ENCODE results near the gene MORN3.

Gene MORN3

DNA sequence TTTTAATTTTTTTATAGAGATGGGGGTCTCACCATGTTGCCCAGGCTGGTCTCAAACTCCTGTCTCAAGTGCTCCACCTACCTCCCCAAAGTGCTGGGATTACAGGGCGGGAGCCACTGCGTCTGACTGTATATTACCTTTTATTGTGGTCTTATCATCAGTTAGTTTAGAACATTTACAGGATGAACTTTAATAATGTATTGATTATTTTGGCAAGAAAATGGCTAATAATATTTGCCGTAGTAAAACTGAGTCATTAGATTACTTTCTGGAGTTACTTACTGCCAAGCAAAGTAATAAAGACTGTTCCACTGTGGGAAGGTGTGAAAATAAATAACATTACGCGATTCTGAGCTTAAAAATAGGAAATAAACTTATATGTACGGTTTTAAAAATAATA lies 66.7 kb downstream of the MORN3 start:
- Histone ChIP-seq H2AFZ (ENCODE audit: low read length) (no peak overlapping the region), H4K20me1 (ENCODE audit: insufficient read depth, low read length) (no peaks in the 10 kb centered on the region), H3K27me3 (replicated peaks; ENCODE audit: insufficient read depth, low read length) (no peaks in the 10 kb centered on the region), H3K9ac (ENCODE audit: low read length) (no peak overlapping the region), H3K4me3 (ENCODE audit: low read length) (no peak overlapping the region), H3K36me3 (replicated peaks; ENCODE audit: insufficient read depth, low read length) (no peaks in the 10 kb centered on the region), H3K9me2 (replicated peaks; ENCODE audit: insufficient read depth, low read length) (no peaks in the 10 kb centered on the region), H3K4me1 (ENCODE audit: low read length) (no peaks in the 10 kb centered on the region), H3K27ac (ENCODE audit: low read length) (no peak overlapping the region), H3F3A (ENCODE audit: insufficient read depth, low read length) (no peaks in the 10 kb centered on the region), H3K4me2 (ENCODE audit: low read depth, low read length) (no peak overlapping the region), H3K9me3 (replicated peaks; ENCODE audit: insufficient read depth, low read length) (no peaks in the 10 kb centered on the region), H3K79me2 (ENCODE audit: low read length) (no peaks in the 10 kb centered on the region)
- no peak for DNase-seq
- TF ChIP-seq EZH2 (optimal IDR thresholded peaks at IDR 0.05; ENCODE audit: low read depth, low read length), result no peak
- TF ChIP-seq EZH2phosphoT487 (IDR thresholded peaks at IDR 0.05; ENCODE audit: low read length), result no peak
- TF ChIP-seq, protein P1, sequence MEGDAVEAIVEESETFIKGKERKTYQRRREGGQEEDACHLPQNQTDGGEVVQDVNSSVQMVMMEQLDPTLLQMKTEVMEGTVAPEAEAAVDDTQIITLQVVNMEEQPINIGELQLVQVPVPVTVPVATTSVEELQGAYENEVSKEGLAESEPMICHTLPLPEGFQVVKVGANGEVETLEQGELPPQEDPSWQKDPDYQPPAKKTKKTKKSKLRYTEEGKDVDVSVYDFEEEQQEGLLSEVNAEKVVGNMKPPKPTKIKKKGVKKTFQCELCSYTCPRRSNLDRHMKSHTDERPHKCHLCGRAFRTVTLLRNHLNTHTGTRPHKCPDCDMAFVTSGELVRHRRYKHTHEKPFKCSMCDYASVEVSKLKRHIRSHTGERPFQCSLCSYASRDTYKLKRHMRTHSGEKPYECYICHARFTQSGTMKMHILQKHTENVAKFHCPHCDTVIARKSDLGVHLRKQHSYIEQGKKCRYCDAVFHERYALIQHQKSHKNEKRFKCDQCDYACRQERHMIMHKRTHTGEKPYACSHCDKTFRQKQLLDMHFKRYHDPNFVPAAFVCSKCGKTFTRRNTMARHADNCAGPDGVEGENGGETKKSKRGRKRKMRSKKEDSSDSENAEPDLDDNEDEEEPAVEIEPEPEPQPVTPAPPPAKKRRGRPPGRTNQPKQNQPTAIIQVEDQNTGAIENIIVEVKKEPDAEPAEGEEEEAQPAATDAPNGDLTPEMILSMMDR (IDR thresholded peaks at IDR 0.05; ENCODE audit: low read length), result no peak

DNA sequence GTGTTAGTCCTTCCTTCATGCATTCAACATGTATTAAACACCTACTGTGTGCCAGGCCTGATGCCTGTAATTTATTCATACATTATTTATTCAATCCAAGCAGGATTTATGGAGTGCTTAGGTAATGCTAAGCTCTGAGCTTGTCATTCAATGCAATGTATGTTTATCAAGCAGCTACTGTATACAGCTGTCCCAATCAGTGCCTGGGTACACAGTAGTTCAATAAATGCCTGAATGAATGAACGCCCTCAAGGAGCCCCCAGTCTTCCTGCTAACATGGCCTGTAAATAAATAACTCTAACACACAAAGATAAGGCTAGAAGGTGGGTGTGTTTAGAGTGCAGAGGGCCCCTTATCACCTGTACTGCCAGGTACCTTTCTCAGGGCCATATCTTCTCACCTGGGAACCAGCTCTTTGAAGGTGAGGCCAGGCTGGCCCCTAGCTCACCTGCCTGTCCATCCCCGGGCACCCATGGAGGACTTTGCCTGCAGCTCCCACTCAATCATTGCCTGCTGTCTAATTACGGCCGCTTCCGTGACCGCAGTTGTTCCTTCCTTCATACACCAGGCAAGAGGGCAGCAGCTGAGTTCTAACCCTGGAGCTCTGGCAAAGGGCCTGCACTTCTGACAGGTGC lies 68.6 kb downstream of the MORN3 start:
- H3K4me1 ChIP-seq (ENCODE audit: low read length), result no peaks in the 10 kb centered on the region
- no peaks in the 10 kb centered on the region for H3K79me2 ChIP-seq (ENCODE audit: low read length)
- no peak overlapping the region for H3K27ac ChIP-seq (ENCODE audit: low read length)
- no peaks in the 10 kb centered on the region for H3K9me3 ChIP-seq (replicated peaks; ENCODE audit: insufficient read depth, low read length)
- DNase-seq, result no peak
- TF ChIP-seq EZH2 (optimal IDR thresholded peaks at IDR 0.05; ENCODE audit: low read depth, low read length) (no peak), EZH2phosphoT487 (IDR thresholded peaks at IDR 0.05; ENCODE audit: low read length) (no peak)
- TF ChIP-seq, protein P1 (IDR thresholded peaks at IDR 0.05; ENCODE audit: low read length), result no peak
- H2AFZ ChIP-seq (ENCODE audit: low read length), result no peak overlapping the region
- H3F3A ChIP-seq (ENCODE audit: insufficient read depth, low read length), result no peaks in the 10 kb centered on the region
- no peaks in the 10 kb centered on the region for H3K9me2 ChIP-seq (replicated peaks; ENCODE audit: insufficient read depth, low read length)
- no peak overlapping the region for H3K4me3 ChIP-seq (ENCODE audit: low read length)
- no peaks in the 10 kb centered on the region for H3K27me3 ChIP-seq (replicated peaks; ENCODE audit: insufficient read depth, low read length)
- H3K4me2 ChIP-seq (ENCODE audit: low read depth, low read length), result no peak overlapping the region
- H3K36me3 ChIP-seq (replicated peaks; ENCODE audit: insufficient read depth, low read length), result no peaks in the 10 kb centered on the region
- H4K20me1 ChIP-seq (ENCODE audit: insufficient read depth, low read length), result no peaks in the 10 kb centered on the region
- no peak overlapping the region for H3K9ac ChIP-seq (ENCODE audit: low read length)
